Activated effector memory CD4-positive, alpha-beta T cell treated with Interleukin-2 at 50 U/mL for 16 hours (primary cell): Measurements from ENCODE around the gene MAPK1.
"Not testable (repeated sequence)": the region's sequence is repeated elsewhere in the genome, so short reads cannot be mapped to it uniquely, and the experiment has no call there.

ENCODE experiments used
- DNase-seq: peaks from one replicate; pipeline ENCODE4 v3.0.0-alpha.2; 2020

Gene MAPK1

DNA sequence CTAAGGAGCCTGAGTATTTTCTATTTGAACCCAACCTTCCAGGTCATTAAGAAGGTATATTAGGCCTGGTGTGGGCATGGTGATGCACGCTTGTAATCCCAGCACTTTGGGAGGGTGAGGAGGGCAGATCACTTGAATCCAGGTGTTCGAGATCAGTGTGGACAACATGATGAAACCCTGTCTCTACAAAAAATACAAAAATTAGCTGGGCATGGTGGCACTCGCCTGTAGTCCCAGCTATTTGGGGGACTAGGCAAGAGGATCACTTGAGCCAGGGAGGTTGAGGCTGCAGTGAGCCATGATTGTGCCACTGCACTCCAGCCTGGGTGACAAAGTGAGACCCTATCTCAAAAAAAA, 50.0 kb downstream of the MAPK1 start:
- not testable (repeated sequence) for DNase-seq

DNA sequence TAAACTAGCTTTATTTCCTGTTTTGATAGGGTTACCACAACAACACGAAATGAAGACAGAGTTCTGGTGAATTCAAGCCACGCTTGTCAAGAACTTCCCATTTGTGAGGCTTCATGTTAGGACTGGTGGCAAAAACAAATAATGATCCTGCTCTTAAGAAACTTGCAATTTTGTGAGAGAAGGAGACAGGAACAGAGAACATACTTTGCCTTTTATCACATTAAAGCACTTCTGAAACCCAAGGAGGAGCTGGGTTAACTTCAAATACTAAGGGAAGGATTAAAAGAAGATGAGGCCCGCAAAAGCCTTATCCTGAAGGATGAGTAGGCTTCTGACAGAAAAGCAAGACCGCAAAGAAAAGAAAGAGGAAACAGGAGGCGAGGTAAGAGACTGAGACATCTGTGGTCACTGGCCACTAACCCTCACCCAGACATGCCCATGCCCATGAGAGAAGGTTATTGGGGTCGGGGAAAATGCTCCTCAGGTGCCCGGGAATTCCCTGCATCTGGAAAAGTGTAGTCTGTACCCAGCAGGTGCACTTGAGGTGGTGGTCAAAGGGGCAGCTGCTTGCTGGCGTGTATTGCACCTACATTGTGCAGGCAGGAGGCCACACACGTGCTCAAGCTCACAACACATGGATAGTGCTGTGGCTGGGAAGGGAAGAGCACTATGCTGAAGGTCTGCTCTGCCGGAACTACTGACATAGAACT, 50.5 kb downstream of the MAPK1 start:
- DNase-seq, result no peak

DNA sequence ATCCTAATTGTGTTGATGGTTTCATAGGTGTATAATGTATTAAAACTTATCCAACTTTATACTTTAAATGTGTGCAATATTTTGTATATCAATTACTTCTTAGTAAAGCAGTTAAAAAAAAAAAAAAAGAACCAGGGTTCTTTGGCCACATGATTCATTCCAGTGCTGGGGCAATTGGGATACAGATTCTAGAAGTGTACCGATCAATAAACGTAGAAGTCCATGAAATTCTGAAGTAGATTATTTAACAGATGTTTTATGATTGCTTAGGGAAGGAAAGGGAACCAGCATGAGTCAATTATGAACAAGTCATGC, 51.0 kb downstream of the MAPK1 start:
- DNase-seq, result no peak

DNA sequence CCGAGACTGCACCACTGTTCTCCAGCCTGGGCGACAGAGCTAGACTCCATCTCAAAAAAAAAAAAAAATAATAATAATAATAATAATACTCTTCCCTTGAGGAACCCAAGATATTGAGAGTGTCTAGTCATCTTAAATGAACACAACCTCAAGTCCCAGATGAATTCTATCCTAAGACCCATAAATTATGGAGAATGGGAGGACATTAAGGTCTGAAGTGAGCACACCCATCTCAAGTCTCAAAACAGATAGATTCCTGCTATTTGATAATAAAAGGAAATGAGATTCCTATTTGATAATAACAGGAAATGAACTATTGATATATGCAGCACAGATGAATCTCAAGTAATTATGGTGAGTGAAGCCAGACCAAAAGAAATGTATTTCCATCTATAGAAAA, 51.5 kb downstream of the MAPK1 start:
- DNase-seq, result no peak

DNA sequence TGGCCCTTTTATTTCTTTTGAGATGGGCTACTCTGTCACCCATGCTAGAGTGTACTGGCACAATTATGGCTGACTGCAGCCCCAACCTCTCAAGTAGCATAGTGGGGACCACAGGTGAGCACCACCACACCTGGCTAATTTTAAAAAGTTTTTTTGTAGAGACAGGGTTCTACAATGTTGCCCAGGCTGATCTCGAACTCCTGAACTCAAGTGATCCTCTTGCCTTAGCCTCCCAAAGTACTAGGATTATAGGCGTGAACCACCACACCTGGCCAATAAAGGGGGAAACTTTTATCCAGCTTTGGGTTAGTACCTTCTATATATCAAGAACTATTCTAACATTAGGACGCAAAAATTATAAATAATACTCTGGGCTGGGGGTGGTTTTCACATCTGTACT, 52.1 kb downstream of the MAPK1 start:
- DNase-seq, result no peak

DNA sequence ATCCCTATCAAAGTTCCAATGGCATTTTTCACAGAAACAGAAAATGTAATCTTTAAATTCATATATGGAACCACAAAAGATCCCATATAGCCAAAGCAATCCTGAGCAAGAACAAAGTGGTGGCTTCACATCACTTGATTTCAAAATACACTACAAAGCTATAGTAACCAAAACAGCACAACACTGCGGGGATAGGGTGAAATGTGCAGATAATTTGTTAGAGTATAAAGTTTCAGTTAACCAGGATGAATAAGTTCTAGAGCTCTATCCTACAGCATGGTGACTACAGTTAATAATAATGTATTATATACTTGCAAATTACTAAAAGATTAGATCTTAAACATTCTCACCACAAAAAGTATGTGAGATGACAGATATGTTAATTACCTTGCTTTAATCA, 55.5 kb downstream of the MAPK1 start:
- DNase-seq, result no peak

DNA sequence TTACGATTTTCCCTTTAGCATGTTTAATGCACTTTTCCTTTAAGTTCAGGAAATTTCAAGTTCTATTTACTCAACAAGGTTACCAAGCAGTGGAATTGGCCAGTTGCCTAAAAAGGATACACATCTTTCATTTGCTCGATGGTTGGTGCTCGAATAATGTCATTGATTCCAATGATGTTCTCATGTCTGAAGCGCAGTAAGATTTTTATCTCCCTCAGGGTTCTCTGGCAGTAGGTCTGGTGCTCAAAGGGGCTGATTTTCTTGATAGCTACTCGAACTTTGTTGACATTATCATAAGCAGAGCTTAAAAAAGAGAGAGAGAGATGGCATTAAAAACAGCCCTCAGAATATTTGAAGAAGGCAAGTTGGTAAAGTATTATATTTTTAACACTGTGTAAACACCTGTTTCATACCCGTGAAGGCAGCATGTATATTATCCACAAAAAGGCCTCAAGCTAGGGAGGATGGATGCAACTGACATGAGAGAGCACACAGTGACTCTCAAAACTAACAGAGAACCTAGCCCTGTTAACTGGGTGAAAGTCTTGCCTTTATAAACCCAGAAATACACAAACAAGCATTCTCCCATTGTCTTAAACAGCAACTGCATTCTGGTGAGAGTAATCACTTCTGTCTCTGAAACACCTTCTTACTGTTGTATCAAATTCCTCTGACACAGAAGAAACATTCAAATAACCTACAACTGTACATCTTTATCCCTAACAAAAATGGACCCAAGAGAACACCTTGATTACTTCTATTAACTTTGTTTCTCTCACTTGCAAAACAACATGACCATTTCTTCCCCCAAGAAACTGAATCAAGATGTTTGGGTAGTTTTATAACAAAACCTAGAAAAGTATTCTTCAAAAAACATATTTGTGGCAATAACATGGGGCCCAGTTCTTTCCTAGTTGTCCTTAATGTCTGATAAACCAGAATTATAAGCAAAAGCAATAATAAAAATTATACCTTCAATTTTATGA, 59.6 kb downstream of the MAPK1 start:
- DNase-seq, result no peak

DNA sequence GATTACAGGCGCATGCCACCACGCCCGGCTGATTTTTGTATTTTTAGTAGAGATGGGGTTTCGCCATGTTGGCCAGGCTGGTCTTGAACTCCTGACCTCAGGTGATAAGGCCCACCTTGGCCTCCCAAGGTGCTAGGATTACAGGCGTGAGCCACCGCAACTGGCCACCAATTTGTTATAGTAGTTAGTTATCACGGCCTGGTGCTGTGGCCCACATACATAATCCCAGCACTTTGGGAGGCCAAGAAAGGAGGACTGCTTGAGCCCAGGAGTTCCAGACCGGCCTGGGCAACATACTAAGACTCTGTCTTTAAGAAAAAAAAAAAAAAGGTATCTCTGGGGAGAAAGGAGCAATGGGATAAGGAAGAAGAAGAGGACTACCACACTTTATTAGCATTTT, 62.1 kb downstream of the MAPK1 start:
- DNase-seq, result not testable (repeated sequence)

DNA sequence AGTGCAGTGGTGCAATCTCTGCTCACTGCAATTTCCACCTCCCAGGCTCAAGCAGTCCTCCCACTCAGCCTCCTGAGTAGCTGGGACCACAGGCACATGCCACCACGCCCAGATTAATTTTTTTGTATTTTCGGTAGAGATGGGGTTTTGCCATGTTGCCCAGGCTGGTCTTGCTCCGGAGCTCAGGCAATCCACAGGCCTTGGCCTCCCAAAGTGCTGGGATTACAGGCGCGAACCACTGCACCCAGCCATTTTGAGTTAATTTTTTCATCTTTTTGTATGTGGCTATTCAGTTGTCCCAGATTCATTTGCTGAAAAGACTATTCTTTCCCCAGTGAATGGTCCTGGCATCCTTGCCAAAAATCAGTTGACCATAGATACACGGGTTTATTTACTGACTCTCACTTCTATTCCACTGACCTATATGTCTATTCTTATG, 63.6 kb downstream of the MAPK1 start:
- DNase-seq, result no peak

DNA sequence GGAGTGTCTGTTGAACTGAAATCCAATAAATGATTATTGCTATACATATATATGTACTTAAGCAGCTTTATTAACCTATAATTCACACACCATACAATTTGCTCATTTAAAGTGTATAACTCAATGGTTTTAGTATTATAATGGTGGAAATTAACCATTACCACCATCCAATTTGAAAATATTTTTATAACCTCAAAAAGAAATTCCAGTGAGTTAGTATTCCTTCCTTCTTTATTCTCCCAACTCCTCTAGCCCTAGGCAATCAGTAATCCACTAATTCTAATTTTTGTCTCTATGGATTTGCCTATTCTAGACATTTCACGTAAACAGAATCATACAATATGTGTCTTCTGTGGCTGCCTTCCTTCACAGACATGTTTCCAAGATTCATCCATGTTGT, 64.8 kb downstream of the MAPK1 start:
- no peak for DNase-seq

DNA sequence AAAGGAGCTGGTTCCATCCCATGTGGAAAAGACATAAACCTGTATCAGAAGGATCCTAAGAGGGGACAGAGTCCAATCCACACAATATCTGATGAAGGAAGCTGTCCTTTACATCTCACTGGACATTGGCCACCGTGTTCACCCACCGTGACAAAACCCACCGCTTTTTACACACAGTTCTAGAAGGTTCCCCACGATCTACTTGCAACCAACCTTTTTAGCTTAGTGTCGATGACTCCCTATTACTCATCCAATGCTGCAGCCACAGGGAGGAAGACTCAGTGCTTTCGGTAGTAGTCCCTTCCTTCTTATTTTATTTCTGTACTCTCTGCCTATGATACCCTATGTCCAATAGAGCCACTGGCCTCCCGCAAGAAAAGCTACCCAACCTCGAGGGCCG, 65.4 kb downstream of the MAPK1 start:
- DNase-seq, result no peak

DNA sequence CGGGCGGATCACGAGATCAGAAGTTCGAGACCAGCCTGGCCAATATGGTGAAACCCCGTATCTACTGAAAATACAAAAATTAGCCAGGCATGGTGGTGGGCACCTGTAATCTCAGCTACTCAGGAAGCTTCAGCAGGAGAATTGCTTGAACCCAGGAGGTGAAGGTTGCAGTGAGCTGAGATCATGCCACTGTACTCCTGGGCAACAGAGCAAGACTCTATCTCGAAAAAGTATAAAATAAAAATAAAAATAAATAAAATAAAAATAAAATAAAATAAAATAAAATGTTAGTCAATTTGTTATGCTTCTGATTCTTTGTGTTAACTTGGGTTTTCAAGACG, 66.2 kb downstream of the MAPK1 start:
- not testable (repeated sequence) for DNase-seq

DNA sequence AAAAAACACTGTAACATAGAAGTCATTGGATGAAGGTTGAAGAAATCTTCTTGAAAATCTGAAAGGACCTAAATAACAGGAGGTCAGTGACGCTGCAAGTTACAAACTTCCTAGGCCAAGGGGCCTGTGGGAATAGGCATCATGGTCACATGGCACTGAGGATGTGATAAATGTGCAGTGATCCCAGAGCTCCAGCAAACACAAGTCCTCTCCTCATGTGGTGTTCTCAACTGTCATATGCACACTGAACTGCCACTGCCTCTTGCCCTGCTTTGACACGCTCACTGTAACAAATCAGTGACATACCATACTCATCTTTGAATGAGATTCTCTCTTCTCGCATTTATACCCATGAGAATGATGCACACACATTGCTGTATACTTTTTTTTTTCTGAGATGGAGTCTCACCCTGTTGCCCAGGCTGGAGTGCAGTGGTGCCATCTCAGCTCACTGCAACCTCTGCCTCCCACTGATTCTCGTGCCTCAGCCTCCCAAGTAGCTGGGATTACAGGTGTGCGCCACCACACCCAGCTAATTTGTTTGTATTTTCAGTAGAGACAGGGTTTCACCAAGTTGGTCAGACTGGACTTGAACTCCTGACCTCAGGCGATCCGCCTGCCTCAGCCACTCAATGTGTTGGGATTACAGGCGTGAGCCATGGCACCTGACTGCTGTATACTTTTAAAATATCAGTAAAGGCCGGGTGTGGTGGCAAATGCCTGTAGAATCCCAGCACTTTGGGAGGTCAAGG, 66.7 kb downstream of the MAPK1 start:
- DNase-seq, result no peak

DNA sequence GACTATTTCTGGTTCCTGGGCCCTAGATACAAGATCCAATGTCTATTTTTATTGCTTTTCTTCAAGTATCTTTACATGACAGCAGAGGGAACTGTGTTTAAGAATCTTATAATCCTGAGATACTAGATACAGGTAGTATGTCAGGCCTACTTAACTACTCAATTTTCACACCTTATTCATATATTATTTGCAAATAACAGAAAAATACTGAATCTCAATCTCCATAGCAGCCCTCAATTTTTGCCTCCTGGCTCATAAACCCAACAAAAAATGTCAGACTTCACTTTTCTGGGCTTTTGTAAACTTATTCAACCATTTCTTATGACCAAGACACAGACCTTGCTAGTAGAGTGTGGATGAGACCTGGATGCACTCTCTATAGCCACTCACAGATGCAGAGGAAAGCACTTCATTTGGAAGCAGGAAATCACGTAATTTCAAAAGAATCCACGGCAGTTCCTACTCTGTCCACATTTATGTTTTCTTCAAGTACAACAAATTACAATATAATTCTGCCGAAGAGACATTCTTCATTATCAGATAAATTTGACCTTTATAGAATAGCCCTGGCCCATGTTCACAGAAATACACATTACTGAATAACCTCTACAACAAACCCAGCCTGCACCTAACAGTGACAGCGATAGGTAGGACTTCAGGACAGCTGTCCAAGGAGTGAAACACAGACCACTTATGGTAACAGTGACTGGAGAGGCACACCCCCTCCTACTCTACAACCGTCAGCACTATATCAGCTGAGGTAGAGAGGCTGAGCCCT, 69.8 kb downstream of the MAPK1 start:
- DNase-seq, result no peak

DNA sequence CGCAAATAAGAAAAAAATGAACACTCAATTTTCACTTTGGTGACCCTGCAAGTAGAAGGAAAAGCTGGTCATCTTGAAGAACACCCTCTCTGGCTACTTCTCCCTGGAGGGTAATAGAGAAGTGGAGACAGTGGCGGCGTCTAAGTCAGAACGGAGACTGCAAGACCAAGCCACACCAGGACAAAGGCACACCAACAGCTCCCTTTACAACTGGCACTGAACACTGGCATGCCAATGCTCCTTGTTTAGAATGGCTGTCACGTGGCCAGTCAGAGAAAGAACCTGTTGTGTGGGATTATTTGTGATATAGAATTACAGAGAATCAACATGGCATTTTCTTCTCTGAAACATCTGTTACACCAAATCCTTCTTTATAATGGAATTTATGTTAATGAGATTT, 70.6 kb downstream of the MAPK1 start:
- DNase-seq, result no peak

DNA sequence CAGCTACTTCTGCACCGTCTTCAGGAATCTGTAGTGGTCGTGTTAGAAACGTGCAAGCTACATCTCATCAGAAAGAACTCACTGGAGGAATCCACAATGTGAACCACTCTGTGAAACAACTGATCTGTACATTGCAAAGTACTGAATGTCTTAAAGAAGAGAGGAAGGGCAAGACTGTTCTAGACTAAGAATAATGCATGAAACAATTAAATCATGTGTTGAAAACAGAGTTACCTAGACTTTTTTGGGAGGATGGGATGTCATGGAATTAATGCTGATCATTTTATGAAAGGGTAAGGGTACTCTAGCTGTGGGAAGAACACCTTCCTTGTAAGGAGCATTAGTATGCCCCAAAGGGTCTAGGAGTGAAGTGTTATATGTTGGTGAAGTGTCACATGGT, 71.2 kb downstream of the MAPK1 start:
- no peak for DNase-seq

DNA sequence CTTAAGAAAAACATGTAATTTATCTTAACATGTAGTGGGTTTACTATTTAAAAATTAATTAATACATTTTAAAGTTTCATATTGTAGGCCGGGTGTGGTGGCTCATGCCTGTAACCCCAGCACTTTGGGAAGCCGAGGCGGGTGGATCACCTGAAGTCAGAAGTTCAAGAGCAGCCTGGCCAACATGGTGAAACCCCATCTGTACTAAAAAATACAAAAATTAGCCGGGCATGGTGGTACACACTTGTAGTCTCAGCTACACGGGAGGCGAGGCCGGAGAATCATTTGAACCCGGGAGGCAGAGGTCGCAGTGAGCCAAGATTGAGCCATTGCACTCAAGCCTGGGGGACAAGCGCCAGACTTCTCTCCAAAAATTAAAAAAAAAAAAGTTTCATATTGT, 73.7 kb downstream of the MAPK1 start:
- DNase-seq, result not testable (repeated sequence)

DNA sequence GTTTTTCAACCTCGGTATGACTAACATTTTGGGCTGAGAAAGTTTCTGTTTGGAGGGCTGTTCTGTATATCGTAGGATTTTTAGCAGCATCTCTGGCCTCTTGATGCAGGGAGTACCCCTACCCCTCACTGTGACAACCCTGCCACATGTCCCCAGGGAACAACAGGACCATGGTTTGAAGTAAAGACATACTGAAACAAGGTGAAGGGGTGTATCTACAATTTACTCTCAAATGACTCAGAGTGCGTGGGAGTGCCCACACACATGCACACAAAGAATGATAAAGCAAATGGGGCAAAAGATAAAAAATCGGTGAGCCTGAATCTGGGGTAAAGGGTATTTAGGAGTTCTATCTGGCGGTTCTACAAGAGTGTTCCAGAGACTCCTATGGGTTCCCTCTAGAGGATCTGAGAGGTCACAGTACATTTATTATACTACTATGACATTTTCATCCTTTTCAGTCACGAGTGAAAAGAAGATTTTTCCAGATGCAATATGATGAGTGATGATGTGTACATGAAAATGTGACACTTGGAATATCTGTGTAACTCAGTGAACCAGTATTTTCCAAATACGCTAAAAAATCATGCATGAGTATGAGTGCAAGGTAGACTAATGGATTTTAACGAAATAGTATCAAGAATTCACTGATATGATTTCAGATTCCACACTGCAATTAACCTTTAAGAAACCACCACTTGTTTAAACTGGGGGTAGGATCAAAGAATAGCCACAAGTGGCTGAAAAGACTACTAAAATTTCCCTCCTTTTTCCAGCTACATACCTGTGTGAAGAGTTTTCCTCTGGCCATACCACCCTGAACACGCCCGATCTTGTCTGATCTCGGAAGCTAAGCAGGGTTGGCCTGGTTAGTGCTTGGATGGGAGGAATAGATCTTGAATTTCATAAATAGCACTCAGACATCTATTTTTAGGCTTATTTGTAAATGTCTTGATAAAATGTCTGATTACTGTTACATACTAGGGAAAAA, 75.5 kb downstream of the MAPK1 start:
- no peak for DNase-seq

DNA sequence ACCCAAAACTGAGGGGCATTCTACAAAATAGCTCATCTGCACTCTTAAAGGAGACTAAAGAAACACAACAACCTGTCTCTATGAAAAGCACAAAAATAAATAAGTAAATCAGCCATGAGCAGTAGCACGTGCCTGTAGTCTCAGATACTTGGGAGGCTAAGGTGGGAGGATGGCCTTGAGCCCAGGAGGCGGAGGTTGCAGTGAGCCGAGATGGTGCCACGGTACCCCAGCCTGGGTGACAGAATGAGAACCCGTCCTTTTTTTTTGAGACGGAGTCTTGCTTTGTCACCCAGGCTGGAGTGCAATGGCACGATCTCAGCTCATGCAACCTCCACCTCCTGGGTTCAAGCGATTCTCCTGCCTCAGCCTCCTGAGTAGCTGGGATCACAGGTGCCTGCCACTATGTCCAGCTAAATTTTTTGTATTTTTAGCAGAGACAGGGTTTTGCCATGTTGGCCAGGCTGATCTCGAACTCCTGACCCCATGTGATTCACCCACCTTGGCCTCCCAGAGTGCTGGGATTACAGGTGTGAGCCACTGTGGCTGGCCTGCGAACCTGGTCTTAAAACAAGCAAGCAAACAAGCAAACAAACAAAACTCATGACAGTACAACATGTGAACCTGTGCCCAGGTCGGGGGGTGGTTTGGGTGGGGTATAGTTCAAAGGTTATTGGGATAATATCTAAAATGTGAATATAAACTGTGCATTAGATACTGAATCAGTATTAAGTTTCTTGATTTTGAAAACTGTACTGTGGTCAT, 76.4 kb downstream of the MAPK1 start:
- not testable (repeated sequence) for DNase-seq

DNA sequence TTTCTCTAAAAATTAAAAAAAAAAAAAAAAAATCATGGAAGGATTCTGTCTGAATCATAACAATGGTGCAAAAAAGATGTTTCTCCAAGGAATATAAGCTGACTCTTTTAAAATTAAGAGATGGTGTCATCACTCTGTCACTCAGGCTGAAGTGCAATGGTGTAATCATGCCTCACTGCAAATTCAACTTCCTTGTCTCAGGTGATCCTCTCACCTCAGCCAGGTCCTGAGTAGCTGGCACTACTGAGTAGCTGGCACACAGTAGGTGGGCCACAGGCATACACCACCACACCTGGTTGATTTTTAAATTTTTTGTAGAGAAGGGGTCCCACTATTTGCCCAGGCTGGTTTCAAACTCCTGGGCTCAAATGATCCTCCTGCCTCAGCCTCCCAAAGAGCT, 77.1 kb downstream of the MAPK1 start:
- no peak for DNase-seq

DNA sequence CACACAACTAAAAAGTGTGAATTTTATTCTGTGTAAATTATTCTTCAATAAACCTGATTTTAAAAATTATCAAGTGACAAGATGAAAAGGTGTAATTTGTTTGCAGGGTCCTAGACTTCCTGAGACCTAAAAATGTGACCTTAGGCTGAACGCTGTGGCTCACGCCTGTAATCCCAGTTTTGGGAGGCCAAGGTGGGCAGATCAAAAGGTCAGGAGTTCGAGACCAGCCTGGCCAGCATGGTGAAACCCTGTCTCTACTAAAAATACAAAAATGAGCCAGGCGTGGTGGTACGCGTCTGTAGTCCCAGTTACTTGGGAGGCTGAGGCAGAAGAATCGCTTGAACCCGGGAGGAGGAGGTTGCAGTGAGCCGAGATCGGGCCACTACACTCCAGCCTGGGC, 79.9 kb downstream of the MAPK1 start:
- not testable (repeated sequence) for DNase-seq
